CD4-positive, alpha-beta T cell treated with Interleukin-17A for 4 hours (primary cell): ENCODE measurements around the gene C1orf210.

Experiments
- DNase-seq: peaks from one replicate; pipeline ENCODE4 v3.0.0-alpha.2; 2020; ENCODE audit warnings: mixed read lengths

C1orf210 gene

GRCh38 chr1:43285269-43285990, at the start of gene C1orf210:
Gene C1orf210 (minus strand): TSS chr1:43285581. CDS start chr1:43283270, 2,311 bp downstream.
- DNase-seq = peak; percentile 27

- no peak for DNase-seq
Measured at GRCh38 chr1:43334453-43335205, 49.2 kb upstream of the C1orf210 start.

GRCh38 chr1:43331688-43332087, 46.3 kb upstream of the C1orf210 start:
- no peak for DNase-seq

GRCh38 chr1:43329995-43330751, 44.8 kb upstream of the C1orf210 start:
- peak; percentile 50 for DNase-seq

GRCh38 chr1:43327549-43328292, 42.3 kb upstream of the C1orf210 start:
- DNase-seq = no peak

GRCh38 chr1:43325381-43325780, 40.0 kb upstream of the C1orf210 start:
- DNase-seq = no peak

GRCh38 chr1:43324810-43325209, 39.4 kb upstream of the C1orf210 start:
- DNase-seq = no peak

- DNase-seq = no peak
Measured at GRCh38 chr1:43322506-43322905, 37.1 kb upstream of the C1orf210 start.

GRCh38 chr1:43321331-43321891, 36.0 kb upstream of the C1orf210 start:
- no peak for DNase-seq

GRCh38 chr1:43319766-43320165, 34.4 kb upstream of the C1orf210 start:
- no peak for DNase-seq

- no peak for DNase-seq
Measured at GRCh38 chr1:43319288-43319687, 33.9 kb upstream of the C1orf210 start.

- no peak for DNase-seq
Measured at GRCh38 chr1:43318831-43319230, 33.5 kb upstream of the C1orf210 start.

GRCh38 chr1:43317817-43318471, 32.6 kb upstream of the C1orf210 start:
- no peak for DNase-seq

GRCh38 chr1:43316738-43317520, 31.5 kb upstream of the C1orf210 start:
- no peak for DNase-seq

GRCh38 chr1:43315963-43316737, 30.8 kb upstream of the C1orf210 start:
- no peak for DNase-seq

- DNase-seq = no peak
Measured at GRCh38 chr1:43315481-43315880, 30.1 kb upstream of the C1orf210 start.

- DNase-seq = no peak
Measured at GRCh38 chr1:43314233-43314632, 28.9 kb upstream of the C1orf210 start.

GRCh38 chr1:43313771-43314170, 28.4 kb upstream of the C1orf210 start:
- no peak for DNase-seq

- no peak for DNase-seq
Measured at GRCh38 chr1:43312663-43313515, 27.5 kb upstream of the C1orf210 start.
